A549 (cell line): ENCODE measurements around the gene ABCA5.

Experiments used
- CHD4 ChIP-seq: fragments of 200-600 bp; sonication (generic); IDR thresholded peaks from 2 replicates; pipeline ENCODE4 v1.6.1; 2016; ENCODE audit warnings: antibody characterized with exemption, mild to moderate bottlenecking, borderline replicate concordance
- HOXA7 ChIP-seq: fragments of 250-450 bp; sonication (Bioruptor Pico); IDR thresholded peaks from 2 replicates; pipeline ENCODE4 v1.5.0; 2020; ENCODE audit warnings: mild to moderate bottlenecking, moderate library complexity
- KDM1A ChIP-seq: fragments of 200-600 bp; sonication (generic); IDR thresholded peaks from 2 replicates; pipeline ENCODE4 v1.6.1; 2016; ENCODE audit warnings: low read depth, mild to moderate bottlenecking
- TF ChIP-seq, protein P1 (sequence below): fragments of 200-600 bp; sonication (generic); IDR thresholded peaks from 2 replicates; pipeline ENCODE4 v1.6.1; 2016; ENCODE audit warnings: antibody characterized with exemption, mild to moderate bottlenecking, moderate library complexity
- TF ChIP-seq, protein P2 (sequence below): fragments of >200 bp; sonication (Bioruptor Twin); formaldehyde crosslinking; IDR thresholded peaks from 3 replicates; pipeline ENCODE4 v1.5.1; 2016

GRCh38 chr17:69208640-69209039, 118.3 kb downstream of the ABCA5 start:
- TF ChIP-seq HOXA7 (CRISPR knock-in tag) (no peak), KDM1A (no peak), CHD4 (no peak)
- TF ChIP-seq, protein P1, sequence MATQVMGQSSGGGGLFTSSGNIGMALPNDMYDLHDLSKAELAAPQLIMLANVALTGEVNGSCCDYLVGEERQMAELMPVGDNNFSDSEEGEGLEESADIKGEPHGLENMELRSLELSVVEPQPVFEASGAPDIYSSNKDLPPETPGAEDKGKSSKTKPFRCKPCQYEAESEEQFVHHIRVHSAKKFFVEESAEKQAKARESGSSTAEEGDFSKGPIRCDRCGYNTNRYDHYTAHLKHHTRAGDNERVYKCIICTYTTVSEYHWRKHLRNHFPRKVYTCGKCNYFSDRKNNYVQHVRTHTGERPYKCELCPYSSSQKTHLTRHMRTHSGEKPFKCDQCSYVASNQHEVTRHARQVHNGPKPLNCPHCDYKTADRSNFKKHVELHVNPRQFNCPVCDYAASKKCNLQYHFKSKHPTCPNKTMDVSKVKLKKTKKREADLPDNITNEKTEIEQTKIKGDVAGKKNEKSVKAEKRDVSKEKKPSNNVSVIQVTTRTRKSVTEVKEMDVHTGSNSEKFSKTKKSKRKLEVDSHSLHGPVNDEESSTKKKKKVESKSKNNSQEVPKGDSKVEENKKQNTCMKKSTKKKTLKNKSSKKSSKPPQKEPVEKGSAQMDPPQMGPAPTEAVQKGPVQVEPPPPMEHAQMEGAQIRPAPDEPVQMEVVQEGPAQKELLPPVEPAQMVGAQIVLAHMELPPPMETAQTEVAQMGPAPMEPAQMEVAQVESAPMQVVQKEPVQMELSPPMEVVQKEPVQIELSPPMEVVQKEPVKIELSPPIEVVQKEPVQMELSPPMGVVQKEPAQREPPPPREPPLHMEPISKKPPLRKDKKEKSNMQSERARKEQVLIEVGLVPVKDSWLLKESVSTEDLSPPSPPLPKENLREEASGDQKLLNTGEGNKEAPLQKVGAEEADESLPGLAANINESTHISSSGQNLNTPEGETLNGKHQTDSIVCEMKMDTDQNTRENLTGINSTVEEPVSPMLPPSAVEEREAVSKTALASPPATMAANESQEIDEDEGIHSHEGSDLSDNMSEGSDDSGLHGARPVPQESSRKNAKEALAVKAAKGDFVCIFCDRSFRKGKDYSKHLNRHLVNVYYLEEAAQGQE: no peak
- TF ChIP-seq, protein P2, sequence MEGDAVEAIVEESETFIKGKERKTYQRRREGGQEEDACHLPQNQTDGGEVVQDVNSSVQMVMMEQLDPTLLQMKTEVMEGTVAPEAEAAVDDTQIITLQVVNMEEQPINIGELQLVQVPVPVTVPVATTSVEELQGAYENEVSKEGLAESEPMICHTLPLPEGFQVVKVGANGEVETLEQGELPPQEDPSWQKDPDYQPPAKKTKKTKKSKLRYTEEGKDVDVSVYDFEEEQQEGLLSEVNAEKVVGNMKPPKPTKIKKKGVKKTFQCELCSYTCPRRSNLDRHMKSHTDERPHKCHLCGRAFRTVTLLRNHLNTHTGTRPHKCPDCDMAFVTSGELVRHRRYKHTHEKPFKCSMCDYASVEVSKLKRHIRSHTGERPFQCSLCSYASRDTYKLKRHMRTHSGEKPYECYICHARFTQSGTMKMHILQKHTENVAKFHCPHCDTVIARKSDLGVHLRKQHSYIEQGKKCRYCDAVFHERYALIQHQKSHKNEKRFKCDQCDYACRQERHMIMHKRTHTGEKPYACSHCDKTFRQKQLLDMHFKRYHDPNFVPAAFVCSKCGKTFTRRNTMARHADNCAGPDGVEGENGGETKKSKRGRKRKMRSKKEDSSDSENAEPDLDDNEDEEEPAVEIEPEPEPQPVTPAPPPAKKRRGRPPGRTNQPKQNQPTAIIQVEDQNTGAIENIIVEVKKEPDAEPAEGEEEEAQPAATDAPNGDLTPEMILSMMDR: no peak
